Esophagus squamous epithelium (tissue), 4 donors: Measurements from ENCODE around the gene CLEC17A.

Experiments
- CTCF ChIP-seq, 6 experiments: fragments of 450-650 bp in 4 of 6; fragments of 200-600 bp in 2 of 6; sonication (generic) in 2 of 6; IDR thresholded peaks; one replicate each; pipeline ENCODE4 v1.5.1; 2016 to 2019; ENCODE audit warnings: antibody characterized with exemption in 6 of 6, mild to moderate bottlenecking in 4 of 6, moderate library complexity in 4 of 6
- POLR2A ChIP-seq, 4 donors: fragments of 450-650 bp; IDR thresholded peaks; one replicate each; pipeline ENCODE4 v1.6.1; 2017; ENCODE audit warnings: antibody characterized with exemption in 4 of 4, mild to moderate bottlenecking in 4 of 4, moderate library complexity in 3 of 4

- TF ChIP-seq CTCF (IDR thresholded peaks at IDR 0.05) (peak in 2 of 6 experiments; percentile 34 to 42), POLR2A (IDR thresholded peaks at IDR 0.05) (peak in 1 of 4 donors; percentile 48)
Measured at GRCh38 chr19:14554382-14554812, 28.5 kb upstream of the CLEC17A start.
